Measurements from ENCODE around the gene PLXDC2.

DNA sequence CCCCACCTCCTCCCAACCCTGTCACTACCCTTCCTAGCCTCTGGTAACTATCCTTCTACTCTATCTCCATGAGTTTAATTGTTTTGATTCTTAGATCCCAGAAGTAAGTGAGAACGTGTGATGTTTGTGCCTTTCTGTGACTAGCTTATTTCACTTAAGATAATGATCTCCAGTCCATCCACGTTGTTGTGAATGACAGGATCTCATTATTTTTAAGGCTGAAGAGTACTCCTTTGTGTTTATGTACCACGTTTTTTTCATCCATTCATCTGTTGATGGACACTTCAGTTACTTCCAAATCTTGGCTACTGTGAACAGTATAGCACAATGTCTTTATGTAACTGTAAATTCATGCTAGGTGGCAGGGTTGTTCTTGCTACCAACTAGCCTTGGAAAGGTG lies 461.6 kb downstream of the PLXDC2 start:
- TF ChIP-seq POLR2A (IDR thresholded peaks at IDR 0.05; ENCODE audit: low read depth, low read length) (no peak), PAX5 (IDR thresholded peaks at IDR 0.05; ENCODE audit: insufficient read depth, low read length, severe bottlenecking) (no peak), POLR2AphosphoS5 (IDR thresholded peaks at IDR 0.05; ENCODE audit: low read depth, low read length) (no peak), TAF1 (IDR thresholded peaks at IDR 0.05; ENCODE audit: low read depth, low read length) (no peak), SPI1 (IDR thresholded peaks at IDR 0.05; ENCODE audit: low read depth, low read length) (no peak)
